Mesenchymal stem cell (in vitro differentiated cells and primary cell): ENCODE data around the gene MT1A.
A peak's percentile ranks its signal among the peaks of the same experiment; 100 is the strongest.

ENCODE experiments used
- DNase-seq: peaks from one replicate; pipeline ENCODE4 v3.0.0-alpha.2; 2013
- H2AFZ ChIP-seq: one replicate; pipeline ENCODE4 v1.6.1; 2013; ENCODE audit warnings: low read depth, mild to moderate bottlenecking, control low read depth, inconsistent platforms, low read length, moderate library complexity
- H2AK5ac ChIP-seq: 2 replicates; pipeline ENCODE4 v1.6.1; 2013; ENCODE audit warnings: low read length, moderate library complexity, mild to moderate bottlenecking, inconsistent platforms; ENCODE audit not compliant: severe bottlenecking
- H2BK120ac ChIP-seq: one replicate; pipeline ENCODE4 v1.6.1; 2013; ENCODE audit warnings: low read depth, mild to moderate bottlenecking, inconsistent platforms, low read length, moderate library complexity
- H2BK12ac ChIP-seq, 2 experiments: one replicate each; pipeline ENCODE4 v1.6.1; 2013; ENCODE audit warnings: inconsistent platforms in 2 of 2, low read length in 2 of 2, mild to moderate bottlenecking in 2 of 2, moderate library complexity in 2 of 2, control low read depth in 1 of 2
- H2BK15ac ChIP-seq: one replicate; pipeline ENCODE4 v1.6.1; 2013; ENCODE audit warnings: mild to moderate bottlenecking, low read depth, inconsistent platforms; ENCODE audit not compliant: poor library complexity, severe bottlenecking
- H2BK5ac ChIP-seq: 2 replicates; pipeline ENCODE4 v1.6.1; 2013; ENCODE audit warnings: low read depth, mild to moderate bottlenecking, low read length, control low read depth, inconsistent platforms; ENCODE audit not compliant: poor library complexity, severe bottlenecking
- H3K14ac ChIP-seq, 2 experiments: one replicate each; pipeline ENCODE4 v1.6.1; 2013; ENCODE audit warnings: inconsistent platforms in 2 of 2, low read length in 2 of 2, control low read depth in 1 of 2, mild to moderate bottlenecking in 1 of 2, moderate library complexity in 1 of 2
- H3K18ac ChIP-seq, 2 experiments: one replicate each; pipeline ENCODE4 v1.6.1; 2013; ENCODE audit warnings: inconsistent platforms in 2 of 2, low read length in 2 of 2, control low read depth in 1 of 2, low read depth in 1 of 2, mild to moderate bottlenecking in 1 of 2
- H3K23ac ChIP-seq, 2 experiments: one replicate each; pipeline ENCODE4 v1.6.1; 2013; ENCODE audit warnings: inconsistent platforms in 2 of 2, low read length in 2 of 2, mild to moderate bottlenecking in 2 of 2, moderate library complexity in 2 of 2, control low read depth in 1 of 2
- H3K27ac ChIP-seq: 2 replicates; pipeline ENCODE4 v1.5.1; 2013; ENCODE audit warnings: mild to moderate bottlenecking, moderate library complexity, low read length, control low read depth, inconsistent platforms; ENCODE audit not compliant: poor library complexity, severe bottlenecking
- H3K27me3 ChIP-seq, 2 experiments: 2 replicates each; pipeline versions ENCODE4 v1.6.1 to v1.7.0; 2013; ENCODE audit warnings: low read length in 2 of 2, mild to moderate bottlenecking in 2 of 2, moderate library complexity in 2 of 2, control low read depth in 1 of 2, inconsistent platforms in 1 of 2; ENCODE audit not compliant: control insufficient read depth in 1 of 2, insufficient read depth in 1 of 2
- H3K36me3 ChIP-seq, 2 experiments: 2 replicates each; pipeline versions ENCODE4 v1.6.1 to v1.7.0; 2013; ENCODE audit warnings: low read length in 2 of 2, control low read depth in 1 of 2, inconsistent platforms in 1 of 2, low read depth in 1 of 2, mild to moderate bottlenecking in 1 of 2; ENCODE audit not compliant: insufficient read depth in 2 of 2, control insufficient read depth in 1 of 2
- H3K4ac ChIP-seq, 2 experiments: one replicate each; pipeline ENCODE4 v1.6.1; 2013; ENCODE audit warnings: inconsistent platforms in 2 of 2, low read length in 2 of 2, mild to moderate bottlenecking in 2 of 2, moderate library complexity in 2 of 2, control low read depth in 1 of 2, low read depth in 1 of 2
- H3K4me1 ChIP-seq: 2 replicates; pipeline ENCODE4 v1.6.1; 2013; ENCODE audit warnings: low read depth, low read length, control low read depth; ENCODE audit not compliant: control insufficient read depth, insufficient read depth
- H3K4me2 ChIP-seq: 2 replicates; pipeline ENCODE4 v1.6.1; 2013; ENCODE audit warnings: low read length, mild to moderate bottlenecking, inconsistent platforms; ENCODE audit not compliant: poor library complexity, severe bottlenecking
- H3K4me3 ChIP-seq, 2 experiments: 2 replicates each; pipeline versions ENCODE4 v1.5.1 to v1.7.0; 2013; ENCODE audit warnings: low read length in 2 of 2, mild to moderate bottlenecking in 2 of 2, control low read depth in 1 of 2, low read depth in 1 of 2; ENCODE audit not compliant: insufficient read depth in 1 of 2
- H3K79me1 ChIP-seq: replicated peaks from 2 replicates; pipeline ENCODE4 v1.6.1; 2013; ENCODE audit warnings: mild to moderate bottlenecking, control low read depth, low read length, inconsistent platforms; ENCODE audit not compliant: poor library complexity, severe bottlenecking
- H3K9ac ChIP-seq: 2 replicates; pipeline ENCODE4 v1.7.0; 2013; ENCODE audit warnings: mild to moderate bottlenecking, low read length, moderate library complexity
- H3K9me3 ChIP-seq: 2 replicates; pipeline ENCODE4 v1.7.0; 2013; ENCODE audit warnings: mild to moderate bottlenecking, low read length; ENCODE audit not compliant: control insufficient read depth
- H4K8ac ChIP-seq: one replicate; pipeline ENCODE4 v1.6.1; 2013; ENCODE audit warnings: inconsistent platforms, mild to moderate bottlenecking, low read length, moderate library complexity
- H4K91ac ChIP-seq: one replicate; pipeline ENCODE4 v1.6.1; 2013; ENCODE audit warnings: mild to moderate bottlenecking, low read length, inconsistent platforms
- WGBS: methylation state at CpG from one replicate; pipeline ENCODE4 v1.1.7; 2013; ENCODE audit warnings: mixed read lengths; 5-methylcytosine and 5-hydroxymethylcytosine counted together

Gene MT1A

DNA sequence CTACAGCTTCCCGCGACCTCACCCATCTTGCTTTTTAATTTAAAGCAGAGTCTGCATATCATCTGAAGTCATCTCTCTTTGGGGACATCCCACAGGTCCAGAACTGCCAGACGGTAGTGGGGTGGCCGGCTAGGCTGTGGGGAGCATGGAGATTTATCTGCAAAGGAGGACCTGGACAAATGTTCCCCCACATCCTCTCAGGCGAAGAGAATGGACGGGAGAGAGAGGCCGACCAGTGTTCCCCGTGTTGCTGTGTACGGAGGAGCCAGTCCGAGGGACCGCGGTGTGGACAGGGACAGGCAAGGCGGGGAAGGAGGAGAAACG, 6.7 kb upstream of the MT1A start:
- WGBS = 2% methylated on average over 11 of the region's 14 CpGs
- Histone ChIP-seq H3K23ac (no peak overlapping the region), H3K27me3 (peaks cover 10 to 48% of the 10 kb centered on the region in 2 experiments), H3K9me3 (no peaks in the 10 kb centered on the region), H3K4me3 (peak overlapping the region; percentile 52 to 75), H3K4me2 (peak overlapping the region; percentile 80), H2BK120ac (no peak overlapping the region), H3K79me1 (no peaks in the 10 kb centered on the region), H3K4ac (no peak overlapping the region), H2BK12ac (no peak overlapping the region), H3K36me3 (no peaks in the 10 kb centered on the region), H3K9ac (peak overlapping the region; percentile 75), H2BK5ac (no peak overlapping the region), H3K18ac (no peak overlapping the region), H2BK15ac (no peak overlapping the region), H3K4me1 (peaks cover 17% of the 10 kb centered on the region), H4K8ac (no peak overlapping the region), H2AK5ac (no peak overlapping the region), H2AFZ (no peak overlapping the region), H4K91ac (no peak overlapping the region), H3K14ac (no peak overlapping the region), H3K27ac (no peak overlapping the region)
- no peak for DNase-seq

DNA sequence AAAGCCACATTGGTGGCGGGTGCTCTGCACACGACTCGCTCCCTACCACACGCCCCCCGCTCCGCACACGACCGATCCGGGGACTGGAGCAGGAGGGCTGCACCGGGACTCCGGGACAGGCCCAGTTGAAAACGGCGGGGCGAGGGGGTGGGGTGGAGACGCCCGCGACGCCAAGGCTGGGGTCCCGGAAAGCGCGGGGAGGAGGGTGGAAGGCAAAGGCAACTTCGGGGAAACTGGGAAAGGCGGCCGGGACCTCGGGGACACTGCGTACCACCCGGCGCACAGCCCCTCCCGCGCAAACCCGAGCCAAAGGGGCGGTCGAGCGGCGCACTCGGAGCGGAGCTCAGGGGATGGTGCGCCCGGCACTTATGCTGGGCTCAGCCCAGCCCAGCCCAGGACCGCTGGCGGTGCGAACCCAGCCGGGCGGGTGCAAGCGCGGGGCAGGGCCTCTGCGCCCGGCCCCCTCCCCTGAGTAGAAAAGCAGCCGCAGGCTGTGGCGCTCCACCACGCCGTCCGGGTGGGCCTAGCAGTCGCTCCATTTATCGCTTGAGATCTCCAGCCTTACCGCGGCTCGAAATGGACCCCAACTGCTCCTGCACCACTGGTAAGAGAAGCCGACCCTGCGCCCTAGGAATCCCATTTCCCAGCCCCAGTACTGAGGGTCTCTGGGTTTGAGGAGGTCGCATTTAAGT, 6.2 kb upstream of the MT1A start, which contains the start of gene MT1M:
Gene MT1M, plus strand, starts transcription at position 504 of the 692 bp plus-strand sequence. Its CDS starts 73 bp downstream, at position 577.
- Histone ChIP-seq H2BK12ac (no peak within 1 kb of the TSS), H3K4ac (no peak within 1 kb of the TSS), H3K9me3 (no peaks in the 10 kb centered on the region), H3K4me1 (peaks cover 17% of the 10 kb centered on the region), H3K18ac (no peak within 1 kb of the TSS), H2BK5ac (no peak within 1 kb of the TSS), H3K36me3 (no peaks in the 10 kb centered on the region), H2BK15ac (no peak within 1 kb of the TSS), H2AK5ac (no peak within 1 kb of the TSS), H4K91ac (no peak within 1 kb of the TSS), H3K4me2 (peak within 1 kb of the TSS; percentile 80), H3K27ac (no peak within 1 kb of the TSS), H3K14ac (no peak within 1 kb of the TSS), H2BK120ac (no peak within 1 kb of the TSS), H4K8ac (no peak within 1 kb of the TSS), H3K23ac (peak within 1 kb of the TSS in 1 of 2 experiments; percentile 96), H2AFZ (peak within 1 kb of the TSS; percentile 31), H3K27me3 (peaks cover 10 to 53% of the 10 kb centered on the region in 2 experiments), H3K4me3 (peak within 1 kb of the TSS; percentile 52 to 75), H3K79me1 (no peaks in the 10 kb centered on the region), H3K9ac (peak within 1 kb of the TSS; percentile 75)
- peak; percentile 30 for DNase-seq
- under 1% methylated on average over 44 of the region's 61 CpGs for WGBS

DNA sequence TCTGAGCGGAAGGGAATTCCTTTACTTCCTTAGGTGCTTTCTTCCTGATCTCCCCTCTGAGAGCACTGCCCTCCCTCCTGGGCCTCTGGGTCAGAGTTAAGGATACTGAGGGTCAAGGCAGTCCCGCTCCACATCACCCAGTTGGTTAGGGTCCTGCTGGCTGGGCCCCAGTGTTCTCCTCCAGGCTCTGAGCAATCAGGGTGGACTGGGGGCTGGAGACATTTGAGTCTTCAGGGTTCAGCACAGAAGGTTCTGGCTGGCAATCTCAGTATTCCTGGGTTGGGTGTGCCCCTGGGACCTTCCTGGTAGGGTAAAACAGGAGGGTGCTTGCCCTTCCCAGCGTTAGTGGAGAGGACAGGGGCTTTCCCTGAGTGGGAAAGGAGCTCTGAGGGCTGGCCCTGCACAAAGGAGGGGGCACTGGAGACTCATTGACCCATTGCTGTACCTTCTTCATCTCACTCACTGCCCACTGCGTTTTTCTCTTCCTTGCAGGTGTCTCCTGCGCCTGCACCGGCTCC, 5.6 kb upstream of the MT1A start:
- Histone ChIP-seq H3K23ac (no peak overlapping the region), H3K36me3 (no peaks in the 10 kb centered on the region), H3K4me1 (peaks cover 19% of the 10 kb centered on the region), H2AFZ (no peak overlapping the region), H3K18ac (no peak overlapping the region), H4K91ac (no peak overlapping the region), H3K14ac (no peak overlapping the region), H3K4ac (no peak overlapping the region), H3K9ac (peak overlapping the region; percentile 75), H4K8ac (no peak overlapping the region), H2AK5ac (no peak overlapping the region), H3K79me1 (no peaks in the 10 kb centered on the region), H3K9me3 (no peaks in the 10 kb centered on the region), H3K27me3 (peaks cover 16 to 59% of the 10 kb centered on the region in 2 experiments), H3K27ac (no peak overlapping the region), H2BK12ac (no peak overlapping the region), H2BK5ac (no peak overlapping the region), H2BK120ac (no peak overlapping the region), H3K4me2 (no peak overlapping the region), H2BK15ac (no peak overlapping the region), H3K4me3 (peak overlapping the region in 1 of 2 experiments; percentile 75)
- WGBS = 11% methylated on average over 6 of the region's 6 CpGs
- no peak for DNase-seq

DNA sequence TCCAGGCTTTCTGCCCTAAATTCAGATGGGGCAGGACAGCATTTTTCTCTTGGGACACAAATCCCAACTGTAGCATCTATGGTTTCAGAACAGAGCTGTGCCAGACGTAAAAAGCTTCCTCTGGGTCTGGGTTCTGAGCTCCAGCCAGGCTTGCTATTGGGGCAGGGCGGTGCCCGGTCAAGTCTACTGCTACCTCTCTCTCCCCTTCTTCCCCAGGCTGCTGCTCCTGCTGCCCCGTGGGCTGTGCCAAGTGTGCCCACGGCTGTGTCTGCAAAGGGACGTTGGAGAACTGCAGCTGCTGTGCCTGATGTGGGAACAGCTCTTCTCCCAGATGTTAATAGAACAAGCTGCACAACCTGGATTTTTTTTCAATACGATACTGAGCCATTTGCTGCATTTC, 4.9 kb upstream of the MT1A start:
- no peak overlapping the region for H3K27ac ChIP-seq
- H2BK15ac ChIP-seq = no peak overlapping the region
- peaks cover 26% of the 10 kb centered on the region for H3K4me1 ChIP-seq
- H3K23ac ChIP-seq = peak overlapping the region in 1 of 2 experiments; percentile 96
- no peaks in the 10 kb centered on the region for H3K36me3 ChIP-seq
- H3K27me3 ChIP-seq = peaks cover 16 to 66% of the 10 kb centered on the region in 2 experiments
- no peak overlapping the region for H2BK120ac ChIP-seq
- H2AK5ac ChIP-seq = no peak overlapping the region
- no peak overlapping the region for H4K91ac ChIP-seq
- H3K9me3 ChIP-seq = no peaks in the 10 kb centered on the region
- DNase-seq = no peak
- no peak overlapping the region for H3K4me3 ChIP-seq
- H2BK12ac ChIP-seq = no peak overlapping the region
- WGBS = 26% methylated on average over 7 of the region's 7 CpGs
- H3K4me2 ChIP-seq = no peak overlapping the region
- H2BK5ac ChIP-seq = no peak overlapping the region
- H3K79me1 ChIP-seq = no peaks in the 10 kb centered on the region
- H3K14ac ChIP-seq = no peak overlapping the region
- H3K9ac ChIP-seq = no peak overlapping the region
- no peak overlapping the region for H3K18ac ChIP-seq
- no peak overlapping the region for H3K4ac ChIP-seq
- H4K8ac ChIP-seq = no peak overlapping the region
- H2AFZ ChIP-seq = no peak overlapping the region
